Activated CD8-positive, alpha-beta T cell treated with anti-CD3 and anti-CD28 coated beads for 36 hours (primary cell): ENCODE data around the gene RPS19. TPM values are rescaled to one million over a fixed set of nuclear protein-coding genes. Genes with fewer than 3 reads are reported as not detected.

Experiments used
- ATAC-seq: fragments of 200-7000 bp; cut with Tn5 transposase; one replicate; pipeline ENCODE4 v1.10.0; 2021; ENCODE audit warnings: mild to moderate bottlenecking, moderate library complexity
- CTCF ChIA-PET: fragments of 350-600 bp; sonication (Branson Sonifier 250); formaldehyde crosslinking; loops from one replicate; lab custom pipeline; 2021; ENCODE audit warnings: antibody characterized with exemption; lab: Charles Lee
- POLR2A ChIA-PET: fragments of 350-600 bp; sonication (Branson Sonifier 250); formaldehyde crosslinking; loops from one replicate; lab custom pipeline; 2021; ENCODE audit warnings: antibody characterized with exemption; lab: Charles Lee
- DNase-seq: peaks from one replicate; pipeline ENCODE4 v3.0.0-alpha.2; 2020
- H3K27ac Mint-ChIP-seq: one replicate; pipeline ENCODE4 v1.8.0; 2021; ENCODE audit warnings: mild to moderate bottlenecking, mixed read lengths
- H3K27me3 Mint-ChIP-seq: one replicate; pipeline ENCODE4 v1.8.0; 2021; ENCODE audit warnings: mixed read lengths
- H3K36me3 Mint-ChIP-seq: one replicate; pipeline ENCODE4 v1.8.0; 2021; ENCODE audit warnings: low read depth, mixed read lengths
- H3K4me1 Mint-ChIP-seq: one replicate; pipeline ENCODE4 v1.8.0; 2021; ENCODE audit warnings: low read depth, mixed read lengths
- H3K4me3 Mint-ChIP-seq: one replicate; pipeline ENCODE4 v1.8.0; 2021; ENCODE audit warnings: mild to moderate bottlenecking, moderate library complexity, mixed read lengths
- H3K9me3 Mint-ChIP-seq: one replicate; pipeline ENCODE4 v1.8.0; 2021; ENCODE audit warnings: mixed read lengths
- intact Hi-C: fragments of 100-400 bp; cut with micrococcal nuclease; formaldehyde crosslinking; loops from one replicate; pipeline ENCODE4 v1.10.0; 2022
- total RNA-seq, 2 experiments: library from RNA; stranded (reverse); gene quantifications; one replicate each; pipeline ENCODE4 v1.2.3, GENCODE V29; 2021
- TF ChIP-seq, protein P1 (sequence below): fragments of 200-600 bp; IDR thresholded peaks from one replicate; pipeline ENCODE4 v1.8.0; 2022; ENCODE audit warnings: antibody characterized with exemption, mild to moderate bottlenecking

RPS19 gene
- total RNA-seq, 2 experiments from 2014 or later: 3,454 to 3,479 TPM

DNA sequence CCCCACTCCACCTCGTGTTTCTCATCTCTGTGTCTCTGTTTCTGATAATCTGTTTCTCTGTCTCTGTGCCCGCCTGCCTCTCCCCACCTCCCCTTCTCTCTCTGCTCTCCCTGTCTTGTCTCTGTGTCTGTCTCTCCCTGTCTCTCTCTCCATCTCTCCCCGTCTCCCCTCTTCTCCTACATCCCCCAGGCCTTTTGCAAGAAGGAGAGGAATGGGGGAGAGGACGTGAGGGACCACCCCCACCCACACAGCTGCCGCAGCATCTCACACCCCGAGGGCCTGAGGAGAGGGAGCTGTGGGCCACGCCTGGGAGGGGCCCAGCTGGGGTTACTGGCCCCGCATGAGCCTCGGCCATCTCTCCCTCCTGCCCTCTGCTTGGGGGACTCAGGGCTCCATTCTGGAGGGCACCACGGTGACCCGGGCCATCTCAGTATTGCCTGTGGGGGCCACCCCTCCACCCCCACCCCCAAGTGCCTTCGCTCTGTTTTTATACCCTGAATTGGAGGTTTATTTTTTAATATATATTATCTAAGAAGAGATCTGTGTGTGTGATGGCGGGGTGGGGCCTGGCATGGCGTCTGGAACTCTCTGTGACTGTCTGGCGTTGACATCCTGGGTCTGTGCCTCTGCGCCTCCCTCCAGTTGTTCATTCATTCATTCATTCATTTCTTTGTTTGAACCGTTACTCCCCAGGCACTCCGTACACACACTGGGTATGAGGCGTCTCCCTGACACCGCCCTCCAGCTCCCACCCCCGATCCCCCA is 47.0 kb downstream of the RPS19 start:
- no peak for DNase-seq
- Mint-ChIP-seq H3K27ac (peak overlapping the region; percentile 68), H3K4me1 (peaks cover 53% of the 10 kb centered on the region), H3K9me3 (no peaks in the 10 kb centered on the region), H3K4me3 (no peak overlapping the region), H3K36me3 (peaks cover 43% of the 10 kb centered on the region), H3K27me3 (peaks cover 7% of the 10 kb centered on the region)
- ChIA-PET CTCF (interaction anchor here (1.3 to 2.0 kb wide), 2 partner anchors 11 to 16 kb away, joined by 4 to 8 read pairs; no protein-coding TSS in a partner anchor), POLR2A (interaction anchor here (0.6 to 2.2 kb wide), 13 partner anchors 9 to 1164 kb away, joined by 3 to 10 read pairs (median 4); no protein-coding TSS in a partner anchor)
- intact Hi-C loops: no loop called here
- no peak for ATAC-seq
- TF ChIP-seq, protein P1, sequence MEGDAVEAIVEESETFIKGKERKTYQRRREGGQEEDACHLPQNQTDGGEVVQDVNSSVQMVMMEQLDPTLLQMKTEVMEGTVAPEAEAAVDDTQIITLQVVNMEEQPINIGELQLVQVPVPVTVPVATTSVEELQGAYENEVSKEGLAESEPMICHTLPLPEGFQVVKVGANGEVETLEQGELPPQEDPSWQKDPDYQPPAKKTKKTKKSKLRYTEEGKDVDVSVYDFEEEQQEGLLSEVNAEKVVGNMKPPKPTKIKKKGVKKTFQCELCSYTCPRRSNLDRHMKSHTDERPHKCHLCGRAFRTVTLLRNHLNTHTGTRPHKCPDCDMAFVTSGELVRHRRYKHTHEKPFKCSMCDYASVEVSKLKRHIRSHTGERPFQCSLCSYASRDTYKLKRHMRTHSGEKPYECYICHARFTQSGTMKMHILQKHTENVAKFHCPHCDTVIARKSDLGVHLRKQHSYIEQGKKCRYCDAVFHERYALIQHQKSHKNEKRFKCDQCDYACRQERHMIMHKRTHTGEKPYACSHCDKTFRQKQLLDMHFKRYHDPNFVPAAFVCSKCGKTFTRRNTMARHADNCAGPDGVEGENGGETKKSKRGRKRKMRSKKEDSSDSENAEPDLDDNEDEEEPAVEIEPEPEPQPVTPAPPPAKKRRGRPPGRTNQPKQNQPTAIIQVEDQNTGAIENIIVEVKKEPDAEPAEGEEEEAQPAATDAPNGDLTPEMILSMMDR: no peak

DNA sequence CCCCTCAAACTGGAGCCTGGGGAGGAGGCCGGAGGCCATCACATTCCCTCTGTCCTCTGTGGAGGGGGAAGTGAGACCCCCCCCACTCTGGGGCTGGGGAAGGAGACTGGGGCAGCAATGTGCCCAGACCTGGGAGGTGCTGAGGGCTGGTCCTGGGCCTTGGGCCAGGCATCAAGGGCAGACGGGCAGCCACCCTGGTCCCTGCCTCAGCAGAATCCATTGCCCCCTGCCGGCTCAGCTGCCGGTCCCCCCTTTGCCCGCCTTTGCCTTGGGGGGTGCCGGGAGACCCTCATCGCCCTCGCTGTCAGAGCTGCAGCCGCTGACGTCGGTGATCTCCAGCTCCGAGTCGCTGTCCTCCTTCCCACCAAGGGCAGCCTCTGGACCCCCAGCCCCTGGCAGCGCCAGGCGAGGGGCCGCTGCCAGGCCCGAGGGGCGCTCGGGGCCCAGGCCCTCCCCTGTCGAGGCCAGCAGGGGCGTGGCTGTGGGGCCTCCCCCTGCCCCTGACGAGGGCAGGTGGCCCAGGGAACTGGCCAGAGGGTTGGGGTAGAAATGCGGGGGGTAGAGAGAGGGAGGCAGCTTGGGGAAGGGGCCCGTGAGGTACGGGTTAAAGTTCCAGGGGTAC is 48.0 kb downstream of the RPS19 start:
- Mint-ChIP-seq H3K4me1 (peaks cover 56% of the 10 kb centered on the region), H3K4me3 (no peak overlapping the region), H3K27ac (no peak overlapping the region), H3K27me3 (peaks cover 11% of the 10 kb centered on the region), H3K36me3 (peaks cover 36% of the 10 kb centered on the region), H3K9me3 (no peaks in the 10 kb centered on the region)
- TF ChIP-seq, protein P1: no peak
- ChIA-PET POLR2A (interaction anchor here (0.6 to 2.2 kb wide), 10 partner anchors 8 to 397 kb away, joined by 3 to 10 read pairs (median 3); partner anchors contain the start of gene RPS19), CTCF (interaction anchor here (0.9 kb wide), 1 partner anchor 10 kb away, joined by 3 read pairs; no protein-coding TSS in a partner anchor)
- intact Hi-C loops: no loop called here
- DNase-seq (no peak), ATAC-seq (no peak)

DNA sequence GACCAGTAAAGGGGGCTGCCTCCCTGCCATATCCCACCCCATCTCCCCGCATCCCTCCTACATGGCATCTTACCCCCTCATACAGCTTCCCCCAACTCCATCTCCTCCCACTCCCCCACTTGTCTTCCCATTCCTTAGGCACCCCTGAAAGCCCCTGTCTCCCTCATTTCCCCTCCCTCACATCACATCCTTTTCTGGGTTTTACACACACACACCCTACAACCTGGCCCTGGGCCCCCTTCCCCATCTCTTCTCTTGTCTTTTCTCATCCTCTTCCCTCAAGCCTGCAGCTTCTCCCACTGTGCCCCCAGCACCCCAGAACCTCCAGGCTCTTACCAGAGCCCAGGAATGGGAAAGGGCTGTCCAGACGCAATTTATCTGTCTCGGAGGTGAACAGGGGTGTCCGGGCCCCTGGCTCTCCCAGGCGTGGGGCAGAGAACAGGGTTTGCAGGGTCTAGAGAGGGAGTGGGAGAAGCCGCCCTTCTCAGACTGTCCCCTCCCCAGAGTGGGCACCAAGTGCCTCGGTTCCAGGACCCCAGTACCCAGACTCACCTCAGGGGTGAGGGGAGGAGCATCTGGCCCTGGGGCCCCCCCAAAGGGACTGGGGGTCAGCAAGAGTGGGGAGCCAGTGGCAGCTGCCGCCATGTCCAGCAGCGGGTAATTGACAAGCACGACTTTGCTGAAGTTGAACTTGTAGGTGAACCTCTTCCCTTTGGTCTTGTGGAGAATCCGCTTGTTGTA is 48.8 kb downstream of the RPS19 start:
- Mint-ChIP-seq H3K9me3 (no peaks in the 10 kb centered on the region), H3K27ac (no peak overlapping the region), H3K27me3 (peaks cover 16% of the 10 kb centered on the region), H3K36me3 (peaks cover 30% of the 10 kb centered on the region), H3K4me1 (peaks cover 56% of the 10 kb centered on the region), H3K4me3 (no peak overlapping the region)
- ChIA-PET CTCF (interaction anchor here (0.9 to 1.2 kb wide), 2 partner anchors 11 to 13 kb away, joined by 3 read pairs; no protein-coding TSS in a partner anchor), POLR2A (interaction anchor here (0.6 to 2.8 kb wide), 13 partner anchors 9 to 397 kb away, joined by 3 to 10 read pairs (median 3); partner anchors contain the start of genes CD79A and RPS19)
- no peak for ATAC-seq
- TF ChIP-seq, protein P1: no peak
- intact Hi-C loops: no loop called here
- DNase-seq: no peak

DNA sequence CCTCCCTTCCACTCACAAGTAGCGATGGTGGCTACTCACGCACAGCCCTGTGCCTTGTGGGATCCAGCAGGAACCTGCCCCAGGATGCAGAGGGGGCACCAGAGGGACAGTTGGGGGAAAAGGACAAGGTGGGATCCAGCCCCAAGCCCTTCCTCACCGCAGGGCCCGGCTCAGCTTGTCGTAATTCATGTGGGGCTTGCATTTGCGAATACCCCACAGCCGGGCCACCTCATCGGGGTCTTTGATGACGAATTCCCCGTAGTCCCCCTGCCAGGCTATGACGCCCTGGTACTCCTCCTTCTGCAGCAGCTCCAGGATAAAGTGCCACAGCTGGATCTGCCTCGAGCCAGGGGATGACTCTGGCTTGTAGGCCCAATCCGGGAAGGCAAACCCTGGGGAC is 49.7 kb downstream of the RPS19 start:
- intact Hi-C loops: no loop called here
- ChIA-PET CTCF (interaction anchor here (1.2 kb wide), 1 partner anchor 14 kb away, joined by 3 read pairs; no protein-coding TSS in a partner anchor), POLR2A (interaction anchor here (0.7 to 2.8 kb wide), 12 partner anchors 8 to 36 kb away, joined by 3 to 23 read pairs (median 4); partner anchors contain the start of gene CD79A)
- ATAC-seq (no peak), DNase-seq (no peak)
- Mint-ChIP-seq H3K36me3 (peaks cover 22% of the 10 kb centered on the region), H3K9me3 (no peaks in the 10 kb centered on the region), H3K4me3 (no peak overlapping the region), H3K27me3 (peaks cover 20% of the 10 kb centered on the region), H3K4me1 (peaks cover 54% of the 10 kb centered on the region), H3K27ac (no peak overlapping the region)
- TF ChIP-seq, protein P1: no peak
